GM21360 (cell line): ENCODE measurements around the gene RILPL1.
"Not testable (repeated sequence)": the region's sequence is repeated elsewhere in the genome, so short reads cannot be mapped to it uniquely, and the experiment has no call there.

Source experiments
- ATAC-seq: cut with Tn5 transposase; IDR thresholded peaks from one replicate; pipeline ENCODE4 v1.9.1; 2021; ENCODE audit warnings: mild to moderate bottlenecking, moderate library complexity; ENCODE audit not compliant: unreplicated experiment

The RILPL1 gene

DNA sequence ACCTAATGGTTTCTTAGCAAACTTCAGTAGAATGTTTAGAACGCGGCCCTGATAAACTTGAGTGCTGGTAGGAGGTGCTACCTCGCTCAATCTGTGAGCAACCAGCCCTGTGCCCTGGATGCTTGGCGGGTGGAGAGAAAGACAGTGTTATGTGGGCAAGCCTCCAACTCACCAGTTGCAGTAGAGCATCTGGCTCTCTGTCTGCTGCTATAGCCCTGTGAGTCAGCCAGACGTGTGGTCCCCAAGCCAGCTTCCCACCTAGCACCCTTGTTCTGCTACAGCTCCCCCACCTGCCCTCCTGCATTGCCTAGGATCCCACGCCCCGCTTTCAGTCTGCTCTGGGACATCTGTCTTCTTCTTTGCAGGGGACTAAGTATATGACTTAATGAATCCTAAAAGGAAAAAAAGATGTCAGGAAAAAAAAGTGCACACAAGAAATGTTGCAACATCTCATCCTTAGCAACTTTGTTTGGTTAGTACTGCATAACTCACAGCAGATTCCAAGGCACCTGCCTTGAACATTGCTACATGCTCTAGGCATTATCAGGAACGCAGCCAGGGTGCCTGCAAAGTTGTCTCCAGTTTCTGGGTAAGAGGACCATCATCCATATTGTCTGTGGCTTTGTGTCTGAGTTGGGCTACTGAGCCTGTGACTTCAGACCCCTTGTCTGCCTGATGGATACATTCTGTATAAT lies 62.0 kb downstream of the RILPL1 start:
- no peak for ATAC-seq

DNA sequence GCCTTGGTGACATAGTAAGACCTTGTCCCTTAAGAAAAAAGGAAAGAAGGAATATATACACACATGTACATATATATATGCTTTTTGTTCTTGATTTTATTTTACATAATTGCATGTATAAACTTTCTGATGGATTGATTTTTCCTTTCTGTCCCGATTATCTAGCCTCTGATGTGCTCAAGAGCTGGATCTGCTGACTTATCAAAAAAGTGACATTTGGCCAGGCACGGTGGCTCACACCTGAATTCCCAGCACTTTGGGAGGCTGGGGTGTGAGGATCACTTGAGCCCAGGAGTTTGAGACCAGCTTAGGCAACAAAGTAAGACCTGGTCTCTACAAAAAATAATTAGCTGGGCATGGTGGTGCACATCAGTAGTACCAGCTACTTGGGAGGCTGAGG lies 63.5 kb downstream of the RILPL1 start:
- ATAC-seq: no peak

DNA sequence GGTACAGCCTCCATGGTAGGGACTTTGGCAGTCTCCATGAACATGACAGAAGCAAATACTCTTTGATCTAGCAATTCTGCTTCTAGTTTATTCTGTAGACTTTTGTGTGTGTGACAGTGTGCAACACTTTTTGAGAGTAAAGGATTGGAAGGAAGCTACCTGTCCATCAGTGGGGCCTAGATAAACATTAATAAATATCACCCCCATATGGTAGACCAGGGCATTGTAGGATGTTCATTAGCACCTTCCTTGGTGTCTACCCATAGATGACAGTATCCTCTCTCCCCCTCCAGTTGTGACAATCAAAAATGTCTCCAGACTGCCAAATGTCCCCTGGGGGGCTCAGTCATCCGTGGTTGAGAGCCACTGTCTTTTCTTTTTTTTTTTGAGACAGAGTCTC lies 64.7 kb downstream of the RILPL1 start:
- peak; percentile 52 for ATAC-seq

DNA sequence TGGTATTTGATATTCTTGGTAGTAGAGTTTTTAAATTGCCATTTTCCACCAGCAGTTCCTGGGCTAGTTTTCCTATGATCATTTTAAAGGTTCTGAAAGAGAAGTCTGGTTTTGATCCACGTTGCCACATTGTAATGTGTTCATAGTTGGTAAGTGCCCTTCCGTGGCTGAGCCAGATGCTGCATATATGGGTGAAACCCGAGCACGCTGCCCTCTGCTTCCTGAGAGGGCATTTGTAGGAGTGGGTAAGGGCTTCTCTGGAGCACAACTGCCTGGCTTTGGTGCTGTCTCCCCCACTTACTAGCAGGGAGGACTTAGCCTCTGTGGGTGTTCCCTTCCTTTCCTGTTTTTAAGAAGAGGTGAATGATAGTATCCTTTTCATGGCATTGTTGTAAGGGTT lies 68.4 kb downstream of the RILPL1 start:
- ATAC-seq: no peak

DNA sequence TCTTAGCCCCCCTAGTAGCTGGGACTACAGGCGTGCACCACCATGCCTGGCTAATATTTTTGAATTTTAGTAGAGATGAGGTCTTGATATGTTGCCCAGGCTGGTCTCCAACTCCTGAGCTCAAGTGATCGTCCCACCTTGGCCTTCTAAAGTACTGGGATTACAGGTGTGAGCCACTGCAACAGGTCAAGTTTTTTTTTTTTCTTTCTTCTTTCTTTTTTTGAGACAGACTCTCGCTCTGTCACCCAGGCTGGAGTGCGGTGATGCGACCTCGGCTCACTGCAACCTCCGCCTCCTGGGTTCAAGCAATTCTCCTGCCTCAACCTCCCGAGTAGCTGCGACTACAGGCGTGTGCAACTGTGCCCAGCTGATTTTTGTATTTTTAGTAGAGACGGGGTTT lies 70.3 kb downstream of the RILPL1 start:
- not testable (repeated sequence) for ATAC-seq

DNA sequence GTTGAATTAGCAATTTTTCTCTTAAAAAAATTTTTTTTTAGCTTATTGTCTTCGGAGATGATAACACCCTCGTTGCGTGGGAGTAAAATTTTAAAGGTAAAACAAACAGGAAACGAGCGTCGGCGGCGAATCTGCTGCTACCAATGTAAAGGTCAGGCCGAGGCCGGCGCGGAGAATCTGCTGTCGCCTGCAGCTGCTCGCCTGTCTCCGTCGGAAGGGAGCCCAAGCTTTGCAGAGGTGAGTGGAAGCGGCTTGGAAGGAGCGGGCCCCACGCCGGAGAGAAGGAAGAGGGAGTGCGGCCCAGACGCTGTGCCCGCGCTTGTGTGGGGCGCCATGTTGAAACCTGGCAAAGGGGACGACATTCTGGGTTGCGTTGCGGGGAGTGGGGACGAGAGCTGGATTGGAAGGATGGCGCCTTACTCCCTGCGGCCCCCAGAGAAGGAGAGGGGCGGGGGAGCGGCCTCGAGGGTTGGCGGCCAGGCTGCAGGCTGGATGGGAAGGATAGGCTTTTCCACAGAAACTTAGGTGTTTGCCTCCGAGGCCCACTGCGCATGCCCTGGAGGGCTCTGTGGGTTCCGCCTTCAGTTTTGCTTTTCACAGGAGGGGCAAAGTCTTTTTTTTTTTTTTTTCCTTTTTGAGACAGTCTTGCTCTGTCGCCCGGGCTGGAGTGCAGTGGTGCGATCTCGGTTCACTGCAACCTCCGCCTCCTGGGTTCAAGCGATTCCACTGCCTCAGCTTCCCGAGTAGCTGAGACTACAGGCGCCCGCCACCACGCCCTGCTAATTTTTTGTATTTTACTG lies 75.3 kb downstream of the RILPL1 start, which contains the start of gene SNRNP35:
TSS of gene SNRNP35 (plus strand) at position 160 of the 800 bp plus-strand sequence. CDS start 7,402 bp downstream, outside the sequence.
- ATAC-seq: peak; percentile 59

DNA sequence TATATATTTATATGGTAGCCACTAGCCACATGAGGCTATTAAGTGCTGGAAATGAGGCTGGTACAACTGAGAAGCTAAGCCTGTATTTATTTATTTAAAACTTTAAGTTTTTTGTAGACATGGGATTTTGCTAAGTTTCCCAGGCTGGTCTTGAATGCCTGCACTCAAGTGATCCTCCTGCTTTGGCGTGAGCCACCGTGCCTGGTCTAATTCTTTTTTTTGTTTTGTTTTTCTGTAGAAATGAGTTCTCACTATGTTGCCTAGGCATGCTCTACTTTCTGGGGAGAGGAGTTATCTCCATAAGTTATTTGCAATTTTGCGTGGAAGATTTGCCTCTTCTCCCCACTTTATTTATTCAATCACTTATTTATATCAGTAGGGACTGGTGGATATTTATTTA lies 80.4 kb downstream of the RILPL1 start:
- no peak for ATAC-seq

DNA sequence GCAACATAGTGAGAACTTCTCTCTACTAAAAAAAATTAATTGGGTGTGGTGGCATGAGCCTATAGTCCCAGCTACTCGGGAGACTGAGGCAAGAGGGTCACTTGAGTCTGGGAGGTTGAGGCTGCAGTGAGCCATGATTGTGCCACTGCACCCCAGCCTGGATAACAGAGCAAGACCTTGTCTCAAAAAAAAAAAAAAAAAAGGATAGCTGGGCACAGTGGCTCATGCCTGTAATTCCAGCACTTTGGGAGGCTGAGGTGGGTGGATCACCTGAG lies 81.3 kb downstream of the RILPL1 start:
- not testable (repeated sequence) for ATAC-seq

DNA sequence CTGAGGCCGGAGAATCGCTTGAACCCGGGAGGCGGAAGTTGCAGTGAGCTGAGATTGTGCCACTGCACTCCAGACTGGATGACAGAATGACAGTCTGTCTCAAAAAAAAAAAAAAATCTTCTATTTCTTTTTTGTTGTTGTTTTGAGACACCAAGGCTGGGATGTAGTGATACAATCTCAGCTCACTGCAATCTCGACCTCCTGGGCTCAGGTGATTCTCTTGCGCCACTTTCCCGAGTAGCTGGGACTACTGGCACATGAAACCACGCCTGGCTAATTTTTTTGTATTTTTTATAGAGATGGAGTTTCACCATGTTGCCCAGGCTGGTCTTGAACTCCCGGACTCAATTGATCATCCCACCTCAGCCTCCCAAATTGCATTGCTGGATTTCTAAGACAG lies 82.9 kb downstream of the RILPL1 start:
- ATAC-seq: no peak

DNA sequence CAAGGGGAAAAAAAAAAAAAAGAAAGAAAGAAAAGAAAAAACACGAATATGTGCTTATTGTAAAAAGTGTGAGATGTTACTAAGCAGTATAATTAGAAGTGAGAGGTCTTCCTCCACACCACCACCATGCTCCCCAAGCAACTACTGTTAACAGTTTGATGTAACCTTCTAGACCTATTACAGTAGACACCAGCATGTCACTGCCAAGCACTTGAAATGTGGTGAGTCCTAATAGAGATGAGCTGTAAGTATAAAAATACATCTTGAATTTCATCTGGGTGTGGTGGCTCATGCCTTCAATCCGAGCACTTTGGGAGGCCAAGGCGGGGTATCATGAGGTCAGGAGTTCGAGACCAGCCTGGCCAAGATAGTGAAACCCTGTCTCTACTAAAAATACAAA lies 83.7 kb downstream of the RILPL1 start:
- no peak for ATAC-seq

DNA sequence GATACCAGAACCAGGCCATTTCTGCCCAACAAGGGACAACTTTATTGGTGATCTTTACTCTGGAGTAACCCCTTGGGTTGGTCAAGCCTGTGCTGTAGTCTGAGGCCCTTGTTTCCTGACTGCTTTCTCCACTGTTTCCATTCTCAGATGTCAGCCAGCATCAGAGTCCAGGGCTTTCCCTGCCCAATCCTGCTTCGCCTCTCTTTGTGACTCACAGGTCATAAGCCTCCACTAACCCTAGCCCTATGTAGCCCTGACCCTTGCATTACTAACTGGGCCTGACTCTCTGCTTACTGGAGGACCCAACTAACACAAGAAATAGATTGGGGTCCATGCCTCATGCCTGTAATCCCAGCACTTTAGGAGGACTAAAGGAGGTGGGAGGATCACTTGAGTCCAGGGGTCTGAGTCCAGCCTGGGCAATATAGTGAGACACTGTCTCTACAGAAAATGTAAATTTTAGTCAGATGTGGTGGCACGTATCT lies 84.2 kb downstream of the RILPL1 start:
- ATAC-seq: no peak

DNA sequence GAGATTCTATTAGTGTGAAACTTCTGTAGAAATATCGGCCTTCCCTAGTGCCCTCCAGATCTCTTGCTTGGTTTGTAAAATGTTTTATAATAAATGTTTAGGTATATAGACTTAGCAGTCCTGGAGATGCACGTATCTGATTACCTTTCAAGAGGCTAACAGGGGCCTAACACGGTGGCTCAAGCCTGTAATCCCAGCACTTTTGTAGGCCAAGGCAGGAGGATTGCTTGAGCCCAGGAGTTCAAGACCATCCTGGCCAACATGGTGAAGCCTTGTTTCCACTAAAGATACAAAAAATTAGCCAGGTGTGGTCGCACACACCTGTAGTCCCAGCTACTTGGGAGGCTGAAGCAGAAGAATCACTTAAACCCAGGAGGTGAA lies 87.2 kb downstream of the RILPL1 start:
- ATAC-seq: no peak

DNA sequence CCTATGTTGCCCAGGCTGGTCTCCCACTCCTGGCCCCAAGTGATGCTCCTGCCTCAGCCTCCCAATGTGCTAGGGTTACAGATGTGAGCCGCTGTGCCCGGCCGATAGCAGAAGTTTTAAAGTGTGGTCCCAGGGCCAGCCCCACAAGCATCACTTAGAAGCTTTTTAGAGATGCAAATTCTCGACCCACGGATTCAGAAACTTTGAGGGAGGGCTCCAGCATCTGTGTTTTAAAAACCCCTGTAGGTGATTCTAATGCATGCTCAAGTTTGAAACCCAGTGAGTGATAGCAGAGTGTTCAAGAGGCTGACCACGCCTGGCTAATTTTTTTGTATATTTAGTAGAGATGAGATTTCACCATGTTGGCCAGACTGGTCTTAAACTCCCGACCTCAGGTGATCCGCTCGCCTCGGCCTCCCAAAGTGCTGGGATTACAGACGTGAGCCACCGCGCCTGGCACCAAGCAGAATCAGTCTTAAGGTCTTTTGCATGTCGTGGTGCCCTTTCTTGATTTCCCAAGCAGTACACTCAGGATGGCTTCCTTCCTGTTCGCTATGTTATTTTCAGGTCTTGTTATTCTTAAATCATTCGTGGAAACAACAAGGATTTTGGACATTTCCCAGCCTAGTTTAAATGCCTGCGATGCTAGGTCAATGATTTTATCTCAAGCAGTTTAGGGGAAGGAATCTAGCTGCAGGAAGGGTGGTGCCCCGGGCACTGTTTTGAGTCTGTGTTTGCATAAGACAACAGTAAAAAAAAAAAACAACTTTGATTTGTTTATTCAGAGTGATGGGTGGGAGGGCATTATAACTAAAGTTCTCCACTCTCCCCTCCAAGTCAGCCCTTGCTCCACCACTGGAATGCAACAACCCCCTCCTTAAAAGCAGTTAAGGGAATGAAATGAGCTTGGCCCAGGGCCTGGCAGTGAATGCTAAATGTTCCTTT lies 87.9 kb downstream of the RILPL1 start:
- ATAC-seq: no peak

DNA sequence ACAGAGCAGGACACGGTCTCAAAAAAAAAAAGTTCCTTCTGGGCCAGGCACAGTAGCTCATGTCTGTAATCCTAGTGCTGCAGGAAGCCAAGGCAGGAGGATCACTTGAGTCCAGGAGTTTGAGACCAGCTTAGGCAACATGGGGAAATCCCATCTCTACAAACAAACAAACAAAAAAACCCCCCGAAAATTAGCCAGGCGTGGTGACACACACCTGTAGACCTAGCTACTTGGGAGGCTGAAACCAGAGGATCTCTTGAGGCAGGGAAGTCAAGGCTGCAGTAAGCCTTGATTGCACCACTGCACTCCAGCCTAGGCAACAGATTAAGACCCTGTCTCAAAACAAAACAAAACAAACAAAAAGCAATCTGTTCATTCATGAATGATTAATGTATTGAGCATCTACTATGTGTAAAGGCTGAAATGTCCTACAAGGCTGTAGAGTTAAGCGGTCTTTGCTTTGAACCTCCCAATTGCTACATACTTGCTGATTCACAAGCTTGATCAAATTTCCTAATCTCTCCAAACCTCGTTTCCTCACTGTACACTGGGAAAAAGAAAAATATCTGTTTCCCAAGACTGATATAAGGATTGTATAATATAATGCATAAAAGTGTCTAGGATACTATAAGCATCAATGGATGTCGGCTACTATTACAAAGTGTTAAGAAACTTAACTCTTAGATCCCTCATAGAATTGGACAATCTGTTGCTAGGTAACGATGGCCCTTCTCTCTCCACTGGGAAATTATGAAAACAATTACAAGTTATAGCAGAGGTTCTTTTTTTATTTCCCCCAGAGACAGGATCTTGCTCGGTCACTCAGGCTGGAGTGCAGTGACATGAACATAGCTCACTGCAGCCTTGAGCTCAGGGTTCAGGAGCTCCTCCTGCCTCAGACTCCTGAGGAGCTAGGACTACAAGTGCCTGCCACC lies 89.2 kb downstream of the RILPL1 start:
- no peak for ATAC-seq

DNA sequence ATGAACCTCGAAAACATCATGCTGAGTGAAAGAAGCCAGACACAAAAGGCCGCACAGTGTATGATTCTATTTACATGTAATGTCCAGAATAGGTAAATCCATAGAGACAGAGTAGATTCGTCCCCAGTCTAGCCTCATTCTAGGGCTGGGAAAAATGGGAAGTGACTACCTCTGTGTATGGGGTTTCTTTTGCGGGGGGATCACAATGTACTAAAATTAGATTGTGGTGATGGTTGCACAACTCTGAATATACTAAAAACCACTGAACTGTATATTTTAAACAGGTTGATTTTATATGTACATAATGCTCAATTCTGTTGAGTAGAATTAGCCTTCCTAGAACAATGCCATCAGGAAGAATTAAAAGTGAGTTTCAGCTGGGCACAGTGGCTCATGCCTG lies 90.7 kb downstream of the RILPL1 start:
- no peak for ATAC-seq

DNA sequence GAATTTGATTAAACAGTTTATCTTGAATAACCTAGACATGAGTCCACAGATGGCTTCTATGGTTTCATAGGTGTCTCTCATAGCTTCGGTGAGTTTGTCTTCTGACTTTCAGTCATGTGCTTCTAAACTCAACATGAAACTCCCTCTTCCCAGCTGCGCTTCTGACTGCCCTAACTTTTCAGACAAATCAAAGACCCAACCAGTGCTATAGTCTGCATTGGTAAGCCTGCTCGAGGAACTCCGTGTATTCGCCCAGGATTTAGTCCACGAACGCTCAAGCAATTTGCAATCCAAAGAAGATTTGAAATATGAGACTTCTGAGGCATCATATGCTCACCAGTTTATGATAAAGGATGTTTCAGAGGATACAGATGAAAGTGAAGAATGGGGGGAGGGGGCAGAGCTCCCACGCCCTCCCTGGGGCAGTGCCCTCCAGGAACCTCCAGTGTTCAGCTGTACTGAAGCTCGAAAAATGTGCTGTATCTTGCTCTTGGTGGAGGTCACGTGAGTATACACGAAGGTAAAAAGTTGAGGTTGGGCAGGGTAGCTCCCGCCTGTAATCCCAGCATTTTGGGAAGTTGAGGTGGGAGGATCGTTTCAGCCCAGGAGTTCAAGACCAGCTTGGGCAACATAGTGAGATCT lies 91.9 kb downstream of the RILPL1 start:
- ATAC-seq: peak; percentile 56

DNA sequence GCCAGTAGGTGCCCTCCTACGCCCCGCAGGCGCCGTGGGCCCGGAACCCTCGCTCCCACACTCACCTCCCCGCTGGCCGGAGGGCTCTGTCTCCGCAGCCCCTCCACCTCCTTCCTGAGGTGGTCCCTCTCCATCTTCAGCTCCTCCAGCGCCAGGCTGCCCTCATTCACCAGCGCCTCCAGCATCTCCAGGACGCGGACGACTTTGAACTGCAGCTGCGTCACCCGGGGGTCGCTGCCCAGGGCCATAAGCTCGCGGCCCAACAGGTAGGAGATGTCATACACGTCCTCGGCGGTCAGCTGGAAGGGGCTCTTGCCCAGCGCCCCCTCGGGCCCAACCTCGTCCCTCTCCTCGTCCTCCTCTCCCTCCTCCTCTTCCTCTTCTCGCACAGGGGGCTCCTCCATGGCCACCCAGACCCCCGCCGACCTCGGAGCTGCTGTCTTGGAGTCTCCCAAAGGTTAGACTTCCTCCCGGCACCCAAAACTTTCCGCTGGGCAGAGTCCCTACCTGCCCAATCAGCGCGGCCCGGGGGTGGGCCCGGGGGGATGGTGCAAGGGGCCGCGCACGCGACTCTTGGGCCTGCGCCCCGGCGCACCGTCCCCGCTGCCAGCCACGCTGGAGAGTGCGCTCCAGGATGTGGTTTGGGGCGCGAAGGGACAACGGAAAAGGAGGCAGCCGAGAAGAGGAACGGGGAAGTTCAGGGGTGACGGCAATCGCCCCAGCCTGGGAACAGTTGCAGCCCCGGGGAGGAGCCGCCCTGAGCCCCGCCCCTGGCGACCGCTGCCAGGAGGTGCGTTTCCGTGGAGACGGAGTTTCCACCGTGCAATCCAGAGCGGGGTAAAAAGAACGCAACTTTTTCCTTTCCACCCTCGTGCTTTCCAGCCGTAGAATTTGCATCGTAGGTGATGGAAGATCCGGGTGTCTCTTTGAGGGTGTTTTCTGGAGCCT lies 97.2 kb downstream of the RILPL1 start, which contains the start of gene RILPL2:
TSS of gene RILPL2 (minus strand) at position 668 of the 948 bp plus-strand sequence. CDS start at position 404, 264 bp downstream.
- peak; percentile 60 for ATAC-seq

DNA sequence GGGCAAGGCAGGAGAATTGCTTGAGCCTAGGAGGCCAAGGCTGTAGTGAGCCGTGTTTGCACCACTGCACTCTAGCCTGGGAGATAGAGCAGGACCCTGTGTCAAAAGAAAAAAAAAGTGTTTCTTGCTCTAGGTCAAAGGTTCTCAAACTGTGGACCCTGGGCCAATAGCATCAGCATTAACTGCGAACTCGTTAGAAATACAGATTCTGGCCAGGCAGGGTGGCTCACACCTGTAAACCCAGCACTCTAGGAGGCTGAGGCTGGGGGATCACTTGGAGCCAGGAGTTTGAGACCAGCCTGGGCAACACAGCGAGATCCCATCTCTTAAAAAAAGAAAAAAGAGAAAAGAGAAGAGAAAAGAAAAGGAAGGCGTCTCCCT lies 97.9 kb downstream of the RILPL1 start:
- ATAC-seq: no peak

DNA sequence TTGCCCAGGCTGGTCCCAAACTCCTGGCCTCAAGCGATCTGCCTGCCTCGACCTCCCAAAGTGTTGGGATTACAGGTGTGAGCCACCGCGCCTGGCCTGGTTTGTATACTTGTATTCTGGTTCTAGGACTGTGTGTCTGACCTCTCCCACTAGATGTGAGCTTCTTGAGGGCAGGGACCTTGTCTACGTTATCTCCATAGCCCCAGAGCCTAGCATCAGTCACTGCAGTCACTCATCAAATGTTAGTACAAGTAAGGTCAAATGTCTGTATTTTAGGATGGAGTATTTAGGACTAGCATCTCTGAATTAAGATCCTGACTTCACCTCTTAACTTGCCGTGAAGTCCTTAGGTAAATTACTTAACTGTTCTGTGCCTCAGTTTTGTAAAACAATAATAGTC lies 99.9 kb downstream of the RILPL1 start:
- ATAC-seq: no peak
